Loucy (cell line): ENCODE data around the gene ENDOD1.

ENCODE experiments used
- CTCF ChIP-seq: fragments of 200-600 bp; sonication (generic); conservative IDR thresholded peaks from 2 replicates; pipeline ENCODE4 v1.5.1; 2014; ENCODE audit warnings: mild to moderate bottlenecking, antibody characterized with exemption, low read length
- EZH2phosphoT487 ChIP-seq: fragments of 200-600 bp; IDR thresholded peaks from 2 replicates; pipeline ENCODE4 v1.6.1; 2018; ENCODE audit warnings: antibody characterized with exemption, mild to moderate bottlenecking, moderate library complexity, borderline replicate concordance

- TF ChIP-seq CTCF (no peak), EZH2phosphoT487 (no peak)
Observed at GRCh38 chr11:95153857-95154246, 64.2 kb downstream of the ENDOD1 start.
